Epithelial cell of esophagus (primary cell): ENCODE results near the gene SEC14L6.

ENCODE experiments used
- DNase-seq: peaks from one replicate; pipeline ENCODE4 v3.0.0; 2010; ENCODE audit warnings: low read depth
- H3K4me3 ChIP-seq: 2 replicates; pipeline ENCODE4 v1.5.1; 2011; ENCODE audit warnings: mild to moderate bottlenecking, low read length, control low read depth
- TF ChIP-seq, protein P1 (sequence below): IDR thresholded peaks from 2 replicates; pipeline ENCODE4 v1.5.1; 2011; ENCODE audit warnings: low read depth, mild to moderate bottlenecking, low read length, control low read depth, inconsistent platforms; ENCODE audit not compliant: insufficient read depth; ENCODE audit errors: missing control alignments

SEC14L6 gene

DNA sequence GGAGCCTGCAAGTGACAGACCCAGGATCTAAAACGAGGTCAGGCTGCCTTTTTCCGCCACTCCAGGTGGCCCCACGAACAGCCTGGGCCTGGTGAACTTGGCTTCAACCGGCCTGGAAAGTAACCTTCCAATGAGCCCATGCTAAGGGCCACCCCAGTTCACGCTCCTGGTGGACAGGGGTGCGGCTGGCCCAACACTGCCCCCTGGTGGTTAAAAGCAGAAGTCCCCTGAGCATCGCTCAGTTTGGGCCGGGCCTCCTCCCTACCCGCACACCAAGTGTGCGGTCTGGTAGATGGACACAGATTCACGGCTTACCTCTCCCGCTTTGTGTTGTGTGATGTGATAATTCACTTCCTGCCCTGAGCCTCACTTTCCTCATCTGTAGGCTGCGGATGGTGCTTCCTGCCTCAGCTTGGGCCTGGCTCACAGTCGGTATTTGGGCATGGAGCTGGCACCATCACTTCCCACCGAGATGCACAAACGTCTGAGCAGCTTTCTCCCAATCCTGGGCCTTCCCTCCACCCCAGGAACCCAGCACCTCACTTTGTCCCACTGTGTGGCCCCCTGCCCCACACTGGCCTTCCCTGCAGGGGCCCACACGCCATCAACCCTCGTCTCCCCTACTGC, 61.1 kb downstream of the SEC14L6 start:
- no peak overlapping the region for H3K4me3 ChIP-seq
- peak; percentile 60 for DNase-seq
- TF ChIP-seq, protein P1, sequence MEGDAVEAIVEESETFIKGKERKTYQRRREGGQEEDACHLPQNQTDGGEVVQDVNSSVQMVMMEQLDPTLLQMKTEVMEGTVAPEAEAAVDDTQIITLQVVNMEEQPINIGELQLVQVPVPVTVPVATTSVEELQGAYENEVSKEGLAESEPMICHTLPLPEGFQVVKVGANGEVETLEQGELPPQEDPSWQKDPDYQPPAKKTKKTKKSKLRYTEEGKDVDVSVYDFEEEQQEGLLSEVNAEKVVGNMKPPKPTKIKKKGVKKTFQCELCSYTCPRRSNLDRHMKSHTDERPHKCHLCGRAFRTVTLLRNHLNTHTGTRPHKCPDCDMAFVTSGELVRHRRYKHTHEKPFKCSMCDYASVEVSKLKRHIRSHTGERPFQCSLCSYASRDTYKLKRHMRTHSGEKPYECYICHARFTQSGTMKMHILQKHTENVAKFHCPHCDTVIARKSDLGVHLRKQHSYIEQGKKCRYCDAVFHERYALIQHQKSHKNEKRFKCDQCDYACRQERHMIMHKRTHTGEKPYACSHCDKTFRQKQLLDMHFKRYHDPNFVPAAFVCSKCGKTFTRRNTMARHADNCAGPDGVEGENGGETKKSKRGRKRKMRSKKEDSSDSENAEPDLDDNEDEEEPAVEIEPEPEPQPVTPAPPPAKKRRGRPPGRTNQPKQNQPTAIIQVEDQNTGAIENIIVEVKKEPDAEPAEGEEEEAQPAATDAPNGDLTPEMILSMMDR, result peak; percentile 88

DNA sequence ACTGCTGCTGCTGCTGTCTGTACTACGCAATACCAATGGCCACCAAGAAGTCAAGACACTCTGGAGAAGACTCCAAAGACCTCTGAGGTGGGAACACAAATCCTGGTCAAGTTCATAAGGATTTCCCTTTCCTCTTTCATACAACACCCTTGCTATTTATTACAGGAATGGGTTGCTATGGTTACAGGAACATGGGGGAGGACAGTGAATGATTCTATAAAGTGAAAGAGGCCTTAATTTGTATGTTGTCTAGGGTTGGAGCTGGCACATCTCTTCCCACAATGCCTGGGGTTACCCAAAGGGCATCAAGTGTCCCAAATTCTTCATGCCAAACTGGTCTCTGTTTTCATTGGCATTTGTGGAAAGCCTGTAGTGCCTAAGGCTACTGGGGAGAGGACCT, 63.4 kb downstream of the SEC14L6 start:
- no peak for DNase-seq
- TF ChIP-seq, protein P1, result no peak

GRCh38 chr22:30481711-30482110, 64.8 kb downstream of the SEC14L6 start:
- peak; percentile 52 for DNase-seq
- H3K4me3 ChIP-seq, result no peak overlapping the region
- TF ChIP-seq, protein P1, result no peak

More for the DNA sequence above, 63.4 kb downstream of the SEC14L6 start:
- no peak overlapping the region for H3K4me3 ChIP-seq

GRCh38 chr22:30479981-30480380, 66.6 kb downstream of the SEC14L6 start:
- TF ChIP-seq, protein P1, result no peak
- DNase-seq, result no peak
- H3K4me3 ChIP-seq, result no peak overlapping the region

GRCh38 chr22:30474683-30475424, 71.7 kb downstream of the SEC14L6 start:
- H3K4me3 ChIP-seq, result no peak overlapping the region
- DNase-seq, result no peak
- TF ChIP-seq, protein P1, result no peak

DNA sequence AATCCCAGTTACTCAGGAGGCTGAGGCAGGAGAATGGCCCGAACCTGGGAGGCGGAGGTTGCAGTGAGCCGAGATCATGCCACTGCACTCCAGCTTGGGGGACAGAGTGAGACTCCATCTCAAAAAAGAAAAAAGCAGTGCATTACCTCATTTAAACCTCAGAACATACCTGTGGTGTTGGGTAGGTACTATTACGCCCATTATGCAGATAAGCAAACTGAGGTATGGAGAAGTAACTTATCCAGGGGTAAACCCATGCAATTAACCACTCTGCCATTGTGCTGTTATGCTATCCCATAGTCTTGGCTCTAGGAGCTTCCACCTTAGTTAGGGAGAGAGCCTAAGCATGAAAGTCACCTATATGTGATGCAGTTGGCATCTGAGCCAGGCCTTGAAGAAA, 72.4 kb downstream of the SEC14L6 start:
- DNase-seq, result no peak
- H3K4me3 ChIP-seq, result no peak overlapping the region
- TF ChIP-seq, protein P1, result no peak
